ENCODE results near the gene PDZD2. TPM values are rescaled to one million over a fixed set of nuclear protein-coding genes. Genes with fewer than 3 reads are reported as not detected.

The PDZD2 gene
- total and polyA plus RNA-seq, 12 donors, result 2.2 to 10.3 (median 5.0) TPM

- peak in 6 of 7 donors; percentile 37 to 72 (median 54) for DNase-seq
- intact Hi-C loops (cut with DNase I), result no loop called here
- Histone ChIP-seq H3K36me3 (replicated peaks in 1 of 2) (no peaks in the 10 kb centered on the region), H3K27ac (no peak overlapping the region), H3K9me3 (replicated peaks in 1 of 3) (no peaks in the 10 kb centered on the region), H3K27me3 (no peaks in the 10 kb centered on the region), H3K4me3 (no peak overlapping the region), H3K4me1 (replicated peaks in 1 of 2) (peaks cover 12 to 38% of the 10 kb centered on the region in 2 donors)
- whole genome bisulfite sequencing, 4 donors, result 13 to 36% (median 29%) methylated on average over 1 of the region's 1 CpG
- no peak for TF ChIP-seq CTCF (IDR thresholded peaks at IDR 0.05)
- no peak for TF ChIP-seq POLR2A (IDR thresholded peaks at IDR 0.05)
Observed at GRCh38 chr5:31635446-31635845, 3.5 kb upstream of the PDZD2 start.

GRCh38 chr5:31637851-31638250 is 1.1 kb upstream of the PDZD2 start:
- TF ChIP-seq CTCF (IDR thresholded peaks at IDR 0.05) (no peak), POLR2A (IDR thresholded peaks at IDR 0.05) (no peak)
- Histone ChIP-seq H3K36me3 (replicated peaks in 1 of 2) (no peaks in the 10 kb centered on the region), H3K27ac (no peak overlapping the region), H3K9me3 (replicated peaks in 1 of 3) (no peaks in the 10 kb centered on the region), H3K27me3 (no peaks in the 10 kb centered on the region), H3K4me3 (no peak overlapping the region), H3K4me1 (replicated peaks in 1 of 2) (peaks cover 12 to 38% of the 10 kb centered on the region in 2 donors)
- 83 to 91% (median 87%) methylated on average over 5 to 6 of the region's 6 CpGs for WGBS, 4 donors
- intact Hi-C loops (cut with DNase I), result no loop called here
- DNase-seq, result no peak

- H3K9me3 ChIP-seq (replicated peaks in 1 of 3), result no peaks in the 10 kb centered on the region
- peak overlapping the region in 2 of 4 donors; percentile 50 to 88 for H3K4me3 ChIP-seq
- peak overlapping the region in 3 of 5 donors; percentile 53 to 60 (median 57) for H3K27ac ChIP-seq
- H3K4me1 ChIP-seq (replicated peaks in 1 of 2), result peaks cover 12 to 38% of the 10 kb centered on the region in 2 donors
- intact Hi-C loops (cut with DNase I), result no loop called here
- no peaks in the 10 kb centered on the region for H3K36me3 ChIP-seq (replicated peaks in 1 of 2)
- peak; percentile 25 to 72 (median 55) for DNase-seq
- TF ChIP-seq POLR2A (IDR thresholded peaks at IDR 0.05) (no peak), CTCF (IDR thresholded peaks at IDR 0.05) (no peak)
- H3K27me3 ChIP-seq, result no peaks in the 10 kb centered on the region
- 8 to 22% (median 12%) methylated on average over 3 to 9 of the region's 9 CpGs for WGBS, 4 donors
Observed at GRCh38 chr5:31638345-31638744, 586 bp upstream of the PDZD2 start.

- intact Hi-C loops (cut with DNase I), result loop anchor here in 1 of 2 donors (5.0 kb wide), 1 partner anchor 62 kb away; no protein-coding TSS in a partner anchor
- Histone ChIP-seq H3K9me3 (replicated peaks in 1 of 3) (no peaks in the 10 kb centered on the region), H3K36me3 (replicated peaks in 1 of 2) (no peaks in the 10 kb centered on the region), H3K4me1 (replicated peaks in 1 of 2) (peaks cover 12 to 38% of the 10 kb centered on the region in 2 donors), H3K27ac (no peak overlapping the region), H3K4me3 (peak overlapping the region in 2 of 4 donors; percentile 50 to 88), H3K27me3 (no peaks in the 10 kb centered on the region)
- TF ChIP-seq CTCF (IDR thresholded peaks at IDR 0.05), result no peak
- TF ChIP-seq POLR2A (IDR thresholded peaks at IDR 0.05), result no peak
- DNase-seq, result peak in 2 of 7 donors; percentile 23 to 36
- 11 to 26% (median 16%) methylated on average over 17 to 50 of the region's 50 CpGs for WGBS, 4 donors
Observed at GRCh38 chr5:31639481-31640411, 815 bp downstream of the PDZD2 start.
